Left renal pelvis (tissue), 4 donors: ENCODE data around the gene GEMIN7. TPM values are rescaled to one million over a fixed set of nuclear protein-coding genes. Genes with fewer than 3 reads are reported as not detected.

Experiments
- DNase-seq, 4 donors: peaks; one replicate each; pipeline ENCODE4 v3.0.0-alpha.2; 2013; ENCODE audit warnings: low read depth in 4 of 4, low spot score in 3 of 4
- polyA plus RNA-seq, 4 donors: library from polyadenylated mRNA; unstranded; fragments of 120-200 nt; gene quantifications; one replicate each; pipeline ENCODE4 v1.2.1, GENCODE V29; 2013; ENCODE audit not compliant: insufficient read length in 4 of 4

GEMIN7 gene
- polyA plus RNA-seq, 4 donors = 16.6 to 27.3 (median 22.5) TPM

DNA sequence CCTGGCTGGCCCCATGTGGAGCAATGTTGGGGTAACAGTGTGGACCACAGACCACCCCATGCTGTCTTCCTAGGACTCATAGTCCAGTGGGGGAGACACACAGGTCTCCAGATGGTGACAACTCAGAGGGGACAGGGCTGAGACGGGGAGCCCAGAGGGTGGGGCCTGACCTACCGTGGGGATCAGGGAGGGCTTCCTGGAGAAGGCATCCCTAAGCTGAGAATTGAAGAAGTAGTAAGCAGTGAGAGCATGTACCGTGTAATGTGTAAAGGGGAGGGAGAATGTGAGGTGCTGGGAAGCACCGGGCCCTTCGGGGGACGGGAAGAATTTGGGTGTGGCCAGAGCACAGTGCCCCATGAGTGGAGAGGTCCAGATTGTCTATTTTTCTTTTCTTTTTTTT is 45.0 kb downstream of the GEMIN7 start:
- no peak for DNase-seq

DNA sequence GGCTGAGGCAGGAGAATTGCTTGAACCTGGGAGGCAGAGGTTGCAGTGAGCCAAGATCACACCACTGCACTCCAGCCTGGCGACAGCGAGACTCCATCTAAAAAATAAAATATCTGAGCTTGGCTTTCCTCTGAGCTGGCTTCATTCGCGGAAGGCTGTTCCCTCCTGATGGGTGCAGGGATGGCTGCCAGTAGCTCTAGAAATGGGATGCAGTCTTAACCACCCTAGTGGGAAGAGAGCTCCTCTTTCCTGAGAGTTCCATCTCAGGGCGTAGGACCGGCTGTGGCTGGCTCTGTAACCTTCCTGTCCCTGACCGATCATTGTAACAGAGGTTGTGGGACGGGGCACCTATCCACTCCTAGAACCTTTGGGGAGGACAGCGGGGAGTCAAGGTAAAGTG is 46.3 kb downstream of the GEMIN7 start:
- no peak for DNase-seq

GRCh38 chr19:45125975-45126493 is 47.0 kb downstream of the GEMIN7 start:
- DNase-seq = peak in 1 of 4 donors; percentile 27

- DNase-seq = no peak
Observed at GRCh38 chr19:45126654-45127053, 47.6 kb downstream of the GEMIN7 start.

DNA sequence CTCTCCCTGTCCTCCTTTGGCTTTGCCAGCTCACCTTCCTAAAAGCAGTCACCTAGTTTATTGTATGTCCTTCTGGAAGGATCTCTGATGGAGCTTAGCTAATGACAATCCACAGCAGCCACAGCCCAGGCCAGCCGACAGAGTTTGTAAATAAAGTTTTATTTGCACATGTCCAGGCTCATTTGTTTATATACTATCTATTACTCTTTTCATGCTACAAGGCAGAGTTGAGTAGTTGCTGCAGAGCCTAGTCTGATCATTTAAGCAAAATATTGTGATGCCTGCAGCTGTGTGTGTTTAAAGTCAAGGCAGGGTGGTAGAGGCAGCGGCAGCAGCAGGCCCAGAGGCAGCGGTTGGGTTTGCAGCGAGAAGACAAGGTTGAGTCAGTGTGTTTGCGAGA is 49.1 kb downstream of the GEMIN7 start:
- no peak for DNase-seq

DNA sequence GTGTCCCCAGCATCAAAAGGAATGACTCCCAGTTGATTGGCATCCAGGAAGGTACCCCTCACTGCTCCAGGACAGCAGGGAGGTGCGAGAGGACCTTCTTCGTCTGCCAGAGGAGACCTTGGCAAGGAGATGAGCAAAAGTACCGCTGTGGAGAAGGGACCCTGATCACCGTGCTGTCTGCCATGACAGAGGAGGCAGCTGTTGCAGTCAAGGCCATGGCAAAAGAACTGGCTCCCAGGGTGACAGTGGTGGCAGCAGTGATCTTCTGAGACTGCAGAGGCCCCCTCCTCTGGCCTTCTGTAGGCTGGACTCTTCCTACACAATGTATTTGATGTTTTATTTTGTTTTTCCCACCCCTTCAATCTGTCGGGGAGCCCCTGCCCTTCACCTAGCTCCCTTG is 49.7 kb downstream of the GEMIN7 start:
- DNase-seq = no peak

DNA sequence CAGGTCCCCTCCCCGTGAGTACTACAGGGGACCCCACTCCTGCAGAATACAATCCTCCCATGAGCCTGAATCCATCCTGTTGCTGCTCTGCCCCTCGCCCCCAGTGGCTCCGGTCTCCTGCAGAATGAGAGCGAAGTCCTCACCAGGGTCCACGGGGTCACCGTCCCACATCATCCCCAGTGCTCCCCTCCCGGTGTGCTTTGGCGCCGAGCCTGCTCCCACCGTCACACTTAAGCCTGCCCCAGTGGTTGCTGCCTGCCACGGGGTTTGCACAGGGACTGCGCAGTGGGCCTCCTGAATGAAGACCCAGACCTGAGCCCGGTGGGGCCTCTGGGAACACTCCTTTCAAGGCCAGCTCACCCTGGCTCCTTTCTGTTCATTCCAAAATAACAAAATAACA is 51.2 kb downstream of the GEMIN7 start:
- DNase-seq = no peak

GRCh38 chr19:45130888-45131615 is 52.0 kb downstream of the GEMIN7 start:
- DNase-seq = no peak

GRCh38 chr19:45133661-45134060 is 54.6 kb downstream of the GEMIN7 start:
- DNase-seq = no peak

- DNase-seq = no peak
Observed at GRCh38 chr19:45135176-45135885, 56.3 kb downstream of the GEMIN7 start.

DNA sequence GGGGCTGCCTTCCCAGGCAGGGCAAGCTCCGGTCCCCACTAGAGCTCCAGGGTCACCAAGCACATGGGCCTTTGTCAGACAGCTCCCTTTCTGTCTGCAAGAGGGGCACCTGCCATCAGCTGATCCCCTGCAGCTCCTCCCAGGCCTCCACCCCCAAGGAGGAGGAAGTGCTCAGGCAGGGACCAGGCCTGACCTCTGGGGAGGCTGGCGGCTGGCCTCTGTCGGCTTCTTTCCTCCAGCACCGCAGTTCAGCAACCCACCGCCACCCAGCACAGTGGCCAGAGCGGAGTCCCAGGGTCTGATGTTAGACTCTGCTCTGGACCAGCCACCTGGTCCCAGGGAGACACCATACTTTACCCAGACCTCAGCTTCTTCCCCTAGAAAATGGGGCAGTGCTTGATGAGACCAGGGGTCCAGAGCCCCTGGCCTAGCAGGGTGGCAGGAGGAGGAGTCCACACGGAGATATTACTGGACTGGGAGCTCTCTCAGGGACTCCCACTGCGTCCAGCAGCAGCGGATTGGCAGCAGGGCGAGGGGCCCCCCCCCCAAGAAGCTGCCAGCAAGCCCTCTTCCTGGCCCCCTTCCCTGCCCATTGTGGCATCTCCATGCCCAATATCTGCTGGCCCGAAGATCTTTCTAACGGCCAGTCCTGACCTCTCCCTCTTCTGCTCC is 57.6 kb downstream of the GEMIN7 start:
- no peak for DNase-seq

GRCh38 chr19:45137179-45137761 is 58.2 kb downstream of the GEMIN7 start:
- no peak for DNase-seq

- no peak for DNase-seq
Observed at GRCh38 chr19:45138303-45138751, 59.3 kb downstream of the GEMIN7 start.

DNA sequence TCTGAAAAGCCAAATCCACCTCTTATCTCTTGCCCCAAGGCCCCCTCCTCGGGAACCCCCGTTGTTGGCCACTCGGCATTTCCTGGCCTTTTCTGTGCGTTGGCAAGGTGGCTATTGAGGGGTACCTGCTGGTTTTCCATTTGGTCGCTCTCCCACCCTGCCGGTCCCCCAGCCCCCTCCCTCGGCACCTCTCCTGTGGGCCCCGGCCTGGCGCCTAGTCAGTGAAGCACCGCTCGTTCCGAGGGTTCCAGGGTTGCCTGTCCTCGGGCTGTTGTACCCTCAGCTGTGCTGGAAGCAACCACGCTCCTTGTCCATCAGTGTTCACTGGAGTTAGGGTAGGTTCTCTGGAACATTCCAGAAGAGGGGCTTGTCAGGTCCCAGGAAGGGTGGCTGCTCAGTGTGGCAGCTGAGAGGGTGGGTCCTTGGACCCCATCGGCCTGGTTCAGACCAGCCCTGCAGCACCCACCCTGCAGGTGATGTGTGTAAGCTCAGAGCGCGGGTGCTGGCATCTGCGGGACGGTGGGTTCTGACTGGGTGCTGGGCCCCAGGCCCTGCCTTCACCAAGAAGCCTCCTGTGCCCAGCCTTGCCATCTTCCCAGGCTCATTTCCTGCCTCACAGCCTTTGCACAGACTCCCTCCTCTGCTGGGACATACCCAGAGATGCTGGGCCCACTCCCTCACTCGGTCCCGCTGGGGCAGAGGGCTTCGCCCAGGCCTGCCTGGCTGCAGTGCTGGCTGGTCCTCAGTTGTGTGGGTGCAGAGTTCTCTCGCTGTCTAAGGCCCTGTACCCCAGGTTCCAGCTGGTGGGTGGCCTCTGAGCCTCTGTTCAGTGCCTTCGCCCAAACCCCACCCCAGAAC is 60.5 kb downstream of the GEMIN7 start:
- DNase-seq = no peak

DNA sequence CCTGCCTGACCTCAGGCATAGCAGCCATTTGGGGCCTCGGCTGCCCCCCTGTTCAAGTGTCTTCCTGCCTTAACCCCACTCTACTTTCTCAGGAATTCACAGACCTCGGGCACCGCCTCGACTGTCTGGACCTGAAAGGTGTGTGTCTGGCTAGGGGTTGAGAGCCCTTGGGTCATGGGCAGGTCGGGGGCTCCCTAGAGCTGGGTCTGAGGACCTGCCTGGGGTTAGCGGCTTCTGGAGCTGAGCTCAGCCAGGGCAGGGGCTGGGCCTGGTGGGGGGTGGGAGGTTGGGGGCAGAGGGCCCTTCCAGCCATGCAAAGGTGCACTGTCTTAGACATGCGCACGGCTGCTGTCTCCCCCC is 61.1 kb downstream of the GEMIN7 start:
- DNase-seq = no peak

- no peak for DNase-seq
Observed at GRCh38 chr19:45140533-45140932, 61.5 kb downstream of the GEMIN7 start.
